IPS-18a (cell line): Measurements from ENCODE around the gene PDZD2.
"Not testable (repeated sequence)": the region's sequence is repeated elsewhere in the genome, so short reads cannot be mapped to it uniquely, and the experiment has no call there.

ENCODE experiments used
- H3K27ac ChIP-seq: one replicate; pipeline ENCODE4 v1.5.1; 2013; ENCODE audit warnings: low read length
- H3K27me3 ChIP-seq: one replicate; pipeline ENCODE4 v1.6.1; 2013; ENCODE audit warnings: mild to moderate bottlenecking, low read length; ENCODE audit not compliant: control insufficient read depth, insufficient read depth
- H3K36me3 ChIP-seq: one replicate; pipeline ENCODE4 v1.6.1; 2013; ENCODE audit warnings: low read depth, low read length; ENCODE audit not compliant: control insufficient read depth
- H3K4me1 ChIP-seq: one replicate; pipeline ENCODE4 v1.6.1; 2013; ENCODE audit warnings: low read depth, low read length; ENCODE audit not compliant: control insufficient read depth
- H3K4me3 ChIP-seq: one replicate; pipeline ENCODE4 v1.5.1; 2013; ENCODE audit warnings: low read length
- H3K9ac ChIP-seq: one replicate; pipeline ENCODE4 v1.6.1; 2013; ENCODE audit warnings: mild to moderate bottlenecking, low read length, moderate library complexity
- H3K9me3 ChIP-seq: one replicate; pipeline ENCODE4 v1.6.1; 2013; ENCODE audit warnings: low read depth, low read length; ENCODE audit not compliant: control insufficient read depth

PDZD2 gene

GRCh38 chr5:31975189-31975612 lies 336.3 kb downstream of the PDZD2 start:
- H3K4me3 ChIP-seq, H3K9me3 ChIP-seq, H3K9ac ChIP-seq, H3K4me1 ChIP-seq, H3K36me3 ChIP-seq, H3K27me3 ChIP-seq, H3K27ac ChIP-seq: not testable (repeated sequence)

DNA sequence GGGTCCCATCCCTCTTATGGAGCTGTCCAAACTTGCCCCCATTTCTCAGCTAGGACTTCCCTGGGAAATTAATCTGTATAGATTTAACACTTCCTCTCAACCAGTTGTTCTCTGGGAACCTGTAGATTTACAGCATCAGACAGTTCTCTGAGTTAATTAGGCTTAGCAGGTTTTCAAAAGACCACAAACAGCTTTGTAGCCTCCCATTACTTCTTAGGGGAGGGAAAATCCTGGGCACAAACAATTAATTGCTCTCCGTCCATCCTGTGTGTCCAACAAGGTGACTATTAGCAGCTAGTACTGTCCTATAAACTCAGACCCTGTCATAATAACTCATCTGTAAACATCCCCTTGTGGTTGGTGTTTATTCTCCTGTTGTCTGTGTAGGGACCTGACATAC lies 337.2 kb downstream of the PDZD2 start:
- no peak overlapping the region for H3K27ac ChIP-seq
- H3K27me3 ChIP-seq = no peaks in the 10 kb centered on the region
- H3K4me3 ChIP-seq = no peak overlapping the region
- no peaks in the 10 kb centered on the region for H3K4me1 ChIP-seq
- no peak overlapping the region for H3K9ac ChIP-seq
- H3K9me3 ChIP-seq = no peaks in the 10 kb centered on the region
- H3K36me3 ChIP-seq = no peaks in the 10 kb centered on the region

- Histone ChIP-seq H3K9me3 (no peaks in the 10 kb centered on the region), H3K36me3 (no peaks in the 10 kb centered on the region), H3K27me3 (no peaks in the 10 kb centered on the region), H3K9ac (no peak overlapping the region), H3K27ac (no peak overlapping the region), H3K4me3 (no peak overlapping the region), H3K4me1 (peaks cover 4% of the 10 kb centered on the region)
Observed at GRCh38 chr5:31981361-31981945, 342.5 kb downstream of the PDZD2 start.

DNA sequence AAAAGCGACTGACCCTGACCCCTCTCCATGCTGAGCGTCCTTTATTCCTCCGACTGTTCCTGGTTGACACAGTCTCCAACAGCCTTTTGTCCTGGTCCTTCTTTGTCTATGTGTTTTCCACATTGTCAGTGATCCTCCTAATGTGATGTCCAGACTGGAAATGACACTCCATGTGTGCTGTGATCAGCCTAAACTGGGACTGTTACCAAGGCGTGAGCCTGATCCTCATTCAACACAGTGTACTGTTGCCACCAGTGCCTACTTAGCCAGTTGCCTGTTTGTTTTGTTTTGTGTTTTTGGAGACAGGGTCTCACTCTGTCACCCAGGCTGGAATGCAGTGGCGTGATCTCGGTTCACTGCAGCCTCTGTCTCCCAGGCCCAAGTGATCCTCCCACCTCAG lies 343.1 kb downstream of the PDZD2 start:
- Histone ChIP-seq H3K9ac (no peak overlapping the region), H3K4me1 (peaks cover 6% of the 10 kb centered on the region), H3K4me3 (no peak overlapping the region), H3K9me3 (no peaks in the 10 kb centered on the region), H3K36me3 (no peaks in the 10 kb centered on the region), H3K27me3 (no peaks in the 10 kb centered on the region), H3K27ac (no peak overlapping the region)

GRCh38 chr5:31982621-31983020 lies 343.7 kb downstream of the PDZD2 start:
- H3K4me3 ChIP-seq = no peak overlapping the region
- H3K36me3 ChIP-seq = no peaks in the 10 kb centered on the region
- no peak overlapping the region for H3K9ac ChIP-seq
- H3K4me1 ChIP-seq = peaks cover 6% of the 10 kb centered on the region
- no peak overlapping the region for H3K27ac ChIP-seq
- no peaks in the 10 kb centered on the region for H3K9me3 ChIP-seq
- H3K27me3 ChIP-seq = no peaks in the 10 kb centered on the region

- no peaks in the 10 kb centered on the region for H3K9me3 ChIP-seq
Observed at GRCh38 chr5:31983851-31984250, 344.9 kb downstream of the PDZD2 start.

DNA sequence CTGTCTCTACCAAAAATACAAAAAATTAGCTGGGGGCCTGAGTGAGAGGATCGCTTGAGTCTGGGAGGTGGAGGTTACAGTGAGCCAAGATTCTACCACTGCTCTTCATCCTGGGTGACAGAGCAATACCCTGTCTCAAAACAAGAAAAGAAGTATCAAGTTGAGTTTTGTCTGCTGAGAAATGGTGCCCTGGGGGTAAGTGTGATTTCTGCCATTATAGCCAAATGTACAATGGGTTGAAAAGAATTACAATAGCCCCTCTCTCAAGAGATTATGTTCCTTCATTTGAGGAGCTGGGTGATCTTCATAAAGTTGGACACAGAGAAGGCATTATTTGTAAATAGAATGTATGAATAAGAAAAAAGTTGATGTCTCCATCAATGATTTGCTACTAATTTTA lies 345.8 kb downstream of the PDZD2 start:
- H3K27ac ChIP-seq = no peak overlapping the region
- no peak overlapping the region for H3K9ac ChIP-seq
- H3K9me3 ChIP-seq = no peaks in the 10 kb centered on the region
- no peak overlapping the region for H3K4me3 ChIP-seq
- H3K27me3 ChIP-seq = no peaks in the 10 kb centered on the region
- H3K36me3 ChIP-seq = no peaks in the 10 kb centered on the region
- H3K4me1 ChIP-seq = peaks cover 6% of the 10 kb centered on the region

More at GRCh38 chr5:31983851-31984250, 344.9 kb downstream of the PDZD2 start:
- no peak overlapping the region for H3K9ac ChIP-seq
- H3K27me3 ChIP-seq = no peaks in the 10 kb centered on the region
- no peak overlapping the region for H3K4me3 ChIP-seq
- H3K4me1 ChIP-seq = peaks cover 6% of the 10 kb centered on the region
- H3K27ac ChIP-seq = no peak overlapping the region
- H3K36me3 ChIP-seq = no peaks in the 10 kb centered on the region

DNA sequence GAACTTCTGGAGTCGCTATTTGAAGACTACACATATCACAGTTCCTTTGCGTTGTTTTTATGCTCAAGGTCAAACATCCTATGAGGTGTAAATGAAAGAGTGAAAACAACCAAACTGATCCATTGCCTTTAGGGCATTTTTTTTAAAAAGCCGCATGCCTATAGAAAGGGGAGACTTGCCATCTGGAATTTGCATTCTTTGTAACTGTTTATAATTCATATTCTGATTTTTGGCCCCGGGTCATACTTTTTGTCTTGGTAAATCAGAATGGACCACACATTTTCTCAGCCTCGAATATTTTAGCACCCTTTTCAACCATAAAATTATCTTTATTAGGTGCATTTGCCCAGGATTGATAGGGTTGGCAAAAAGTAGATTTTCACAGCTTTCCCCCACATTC lies 347.2 kb downstream of the PDZD2 start:
- Histone ChIP-seq H3K4me1 (peaks cover 6% of the 10 kb centered on the region), H3K36me3 (no peaks in the 10 kb centered on the region), H3K9me3 (no peaks in the 10 kb centered on the region), H3K27me3 (no peaks in the 10 kb centered on the region), H3K27ac (no peak overlapping the region), H3K4me3 (no peak overlapping the region), H3K9ac (no peak overlapping the region)

DNA sequence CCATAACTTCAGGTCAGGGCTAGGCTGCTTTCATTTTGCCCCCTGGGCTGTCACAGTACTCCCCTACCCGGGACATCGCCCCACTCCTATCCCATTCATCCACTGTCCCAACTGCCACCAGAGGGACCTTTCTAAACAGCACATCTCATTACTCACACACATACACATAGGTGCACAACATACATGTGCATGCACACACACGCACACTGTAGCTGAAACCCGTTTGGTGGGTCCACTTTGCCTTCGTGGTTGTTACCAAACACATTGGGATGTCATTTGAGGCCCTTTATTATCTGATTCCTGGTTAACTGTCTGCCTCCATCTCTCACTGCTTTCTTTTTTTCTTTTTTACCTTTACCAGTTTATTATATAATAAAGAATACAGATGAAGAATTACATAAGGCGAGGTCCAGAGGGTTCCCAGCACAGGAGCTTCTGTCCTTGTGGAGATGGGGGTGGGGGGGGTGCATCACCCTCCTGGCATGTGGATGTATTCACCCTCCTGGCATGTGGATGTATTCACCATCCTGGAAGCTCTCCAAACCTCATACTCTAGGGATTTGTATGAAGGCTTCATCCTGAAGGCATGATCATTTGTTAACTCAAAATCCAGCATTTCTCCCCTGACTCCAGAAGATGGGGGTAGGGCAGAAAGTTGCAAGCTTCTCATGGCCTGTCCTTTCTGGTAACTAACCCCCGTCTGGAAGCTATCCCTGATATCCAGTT lies 349.2 kb downstream of the PDZD2 start:
- Histone ChIP-seq H3K9me3 (no peaks in the 10 kb centered on the region), H3K27me3 (no peaks in the 10 kb centered on the region), H3K4me3 (no peak overlapping the region), H3K4me1 (peaks cover 19% of the 10 kb centered on the region), H3K9ac (no peak overlapping the region), H3K27ac (no peak overlapping the region), H3K36me3 (no peaks in the 10 kb centered on the region)

- H3K27me3 ChIP-seq = no peaks in the 10 kb centered on the region
- H3K4me1 ChIP-seq = peaks cover 25% of the 10 kb centered on the region
- no peak overlapping the region for H3K4me3 ChIP-seq
- no peaks in the 10 kb centered on the region for H3K36me3 ChIP-seq
- H3K9ac ChIP-seq = no peak overlapping the region
- H3K9me3 ChIP-seq = no peaks in the 10 kb centered on the region
- no peak overlapping the region for H3K27ac ChIP-seq
Observed at GRCh38 chr5:31990081-31990650, 351.2 kb downstream of the PDZD2 start.

DNA sequence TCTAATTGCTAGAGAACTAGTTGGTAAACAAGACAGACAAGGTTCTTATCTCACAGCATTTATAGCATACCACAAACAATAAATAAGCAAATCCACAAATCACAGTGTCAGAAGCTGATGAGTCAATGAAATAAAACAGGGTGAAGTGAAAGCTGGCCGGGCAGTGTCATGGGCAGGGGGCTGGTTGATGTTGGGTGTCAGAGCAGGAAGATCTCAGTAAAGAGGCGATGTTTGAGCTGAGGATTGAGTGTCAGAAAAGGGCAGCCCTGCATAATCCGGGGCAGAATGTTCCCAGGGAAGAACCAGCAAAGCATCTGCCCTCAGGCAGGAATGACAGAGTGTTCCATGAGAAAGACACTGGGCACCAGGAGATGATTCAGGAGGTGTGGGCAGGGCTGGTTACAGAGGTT lies 351.8 kb downstream of the PDZD2 start:
- no peaks in the 10 kb centered on the region for H3K36me3 ChIP-seq
- H3K27ac ChIP-seq = no peak overlapping the region
- no peaks in the 10 kb centered on the region for H3K9me3 ChIP-seq
- H3K4me1 ChIP-seq = peaks cover 28% of the 10 kb centered on the region
- H3K9ac ChIP-seq = no peak overlapping the region
- no peak overlapping the region for H3K4me3 ChIP-seq
- H3K27me3 ChIP-seq = no peaks in the 10 kb centered on the region

GRCh38 chr5:31992377-31992776 lies 353.4 kb downstream of the PDZD2 start:
- no peaks in the 10 kb centered on the region for H3K9me3 ChIP-seq
- no peak overlapping the region for H3K4me3 ChIP-seq
- no peak overlapping the region for H3K27ac ChIP-seq
- no peak overlapping the region for H3K9ac ChIP-seq
- no peaks in the 10 kb centered on the region for H3K27me3 ChIP-seq
- peaks cover 21% of the 10 kb centered on the region for H3K4me1 ChIP-seq
- H3K36me3 ChIP-seq = no peaks in the 10 kb centered on the region
